NCI-H345 treated with DMSO at 0.1 percent for 48 hours (cell line): ENCODE data around the gene CLCF1.
"Not testable (repeated sequence)": the region's sequence is repeated elsewhere in the genome, so short reads cannot be mapped to it uniquely, and the experiment has no call there.

ENCODE experiments used
- DNase-seq: peaks from one replicate; lab custom pipeline; 2025; ENCODE audit not compliant: unreplicated experiment; lab: John Stamatoyannopoulos, UW

Gene CLCF1

DNA sequence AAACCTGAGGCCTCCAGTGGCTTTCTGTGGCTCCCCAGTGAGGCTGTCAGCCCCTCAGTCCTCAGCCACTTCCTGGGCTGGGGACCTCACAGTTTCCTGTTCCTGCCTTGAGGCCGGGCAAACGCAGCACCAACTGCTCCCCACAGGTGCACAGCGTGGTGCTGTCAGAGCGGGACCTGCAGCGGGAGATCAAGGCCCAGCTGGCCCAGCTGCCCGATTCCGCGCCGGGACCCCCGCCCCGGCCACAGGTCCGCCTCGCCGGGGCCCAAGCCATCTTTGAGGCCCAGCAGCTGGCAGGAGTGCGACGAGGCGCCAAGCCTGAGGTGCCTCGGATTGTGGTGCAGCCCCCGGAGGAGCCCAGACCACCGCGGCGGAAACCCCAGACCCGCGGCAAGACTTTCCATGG lies 35.9 kb upstream of the CLCF1 start:
- no peak for DNase-seq

DNA sequence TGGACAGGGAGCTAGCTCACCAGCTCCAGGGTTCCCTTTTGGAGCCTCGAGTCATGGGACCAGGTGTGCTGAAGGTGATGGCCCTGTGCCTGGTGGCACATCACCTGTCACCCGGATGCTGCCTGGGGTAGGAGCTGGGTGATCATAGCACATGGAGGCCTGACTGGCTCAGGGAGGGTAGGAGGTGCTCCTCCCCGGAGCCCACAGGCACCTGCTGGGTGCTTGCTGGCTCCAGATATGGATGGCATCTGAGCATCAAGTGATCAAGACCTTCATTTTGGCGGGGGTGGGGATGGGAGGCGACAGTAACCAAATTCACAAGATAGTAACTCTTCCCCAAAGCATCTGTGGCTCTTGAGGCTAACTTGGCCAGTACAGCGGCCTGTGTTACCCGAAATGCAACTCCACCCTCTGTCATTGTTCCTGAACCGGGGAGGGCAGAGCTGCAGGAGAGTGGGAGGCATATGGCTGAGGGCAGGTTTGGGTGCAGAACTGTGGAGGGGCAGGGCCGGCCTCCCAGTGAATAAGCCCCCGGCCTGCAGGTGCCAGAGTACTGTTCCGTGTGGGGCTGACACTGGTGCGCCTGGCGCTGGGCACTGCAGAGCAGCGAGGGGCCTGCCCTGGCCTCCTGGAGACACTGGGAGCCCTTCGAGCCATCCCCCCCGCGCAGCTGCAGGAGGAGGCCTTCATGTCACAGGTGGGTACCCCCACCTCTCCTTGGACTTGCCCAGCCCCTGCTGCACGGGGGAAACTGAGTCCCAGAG lies 35.2 kb upstream of the CLCF1 start:
- DNase-seq: no peak

DNA sequence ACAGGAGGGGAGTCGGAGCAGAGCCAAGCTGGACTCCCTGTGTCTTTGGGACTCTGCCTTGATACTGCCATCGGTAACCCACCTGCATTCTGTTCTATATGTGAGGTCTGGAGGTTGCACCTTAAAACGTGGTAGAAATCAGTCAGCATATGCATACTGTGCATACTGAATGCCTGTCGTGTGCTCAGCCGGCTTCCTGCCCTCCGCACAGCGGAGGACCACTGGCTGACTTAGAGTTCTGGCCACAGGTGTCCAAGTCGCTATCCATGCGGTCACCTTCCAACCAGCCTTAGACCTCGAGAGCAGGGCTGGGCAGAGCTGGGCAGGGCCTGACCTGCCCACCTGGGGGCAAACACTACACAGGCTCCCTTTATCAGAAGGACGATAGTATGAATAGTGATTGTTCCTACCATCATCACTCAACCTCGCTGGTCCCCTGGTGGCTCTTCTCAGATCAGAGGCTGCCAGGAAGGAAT lies 34.3 kb upstream of the CLCF1 start:
- DNase-seq: no peak

DNA sequence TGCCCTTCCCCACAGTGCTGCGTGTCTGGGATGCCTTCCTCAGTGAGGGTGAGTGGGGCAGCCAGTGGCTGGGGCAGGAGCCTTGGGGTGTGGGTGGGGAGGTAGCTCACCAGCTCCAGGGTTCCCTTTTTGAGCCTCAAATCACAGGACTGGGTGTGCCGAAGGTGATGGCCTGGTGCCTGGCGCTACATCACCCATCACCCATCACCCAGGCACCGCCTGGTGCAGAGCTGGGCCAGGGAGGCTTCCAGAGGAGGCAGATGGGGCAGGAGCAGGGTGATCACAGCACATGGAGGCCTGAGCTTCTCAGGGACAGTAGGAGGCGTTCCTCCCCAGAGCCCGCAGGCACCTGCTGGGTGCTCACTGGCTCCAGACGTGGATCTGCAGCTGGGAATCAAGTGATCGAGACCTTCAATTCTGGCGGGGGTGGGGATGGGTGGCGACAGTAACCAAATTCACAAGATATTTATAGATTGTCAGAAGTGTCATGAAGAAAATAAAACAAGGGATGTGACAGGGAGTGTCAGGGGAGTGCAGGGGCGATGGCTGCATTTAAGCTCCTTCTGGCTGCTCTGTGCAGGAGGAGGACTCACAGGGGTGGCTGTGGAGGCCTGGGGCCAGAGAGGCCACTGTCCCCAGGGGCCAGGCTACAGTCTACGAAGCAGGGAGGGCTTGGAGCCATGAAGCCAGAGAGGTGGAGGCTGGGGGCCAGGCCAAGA lies 33.7 kb upstream of the CLCF1 start:
- DNase-seq: no peak

DNA sequence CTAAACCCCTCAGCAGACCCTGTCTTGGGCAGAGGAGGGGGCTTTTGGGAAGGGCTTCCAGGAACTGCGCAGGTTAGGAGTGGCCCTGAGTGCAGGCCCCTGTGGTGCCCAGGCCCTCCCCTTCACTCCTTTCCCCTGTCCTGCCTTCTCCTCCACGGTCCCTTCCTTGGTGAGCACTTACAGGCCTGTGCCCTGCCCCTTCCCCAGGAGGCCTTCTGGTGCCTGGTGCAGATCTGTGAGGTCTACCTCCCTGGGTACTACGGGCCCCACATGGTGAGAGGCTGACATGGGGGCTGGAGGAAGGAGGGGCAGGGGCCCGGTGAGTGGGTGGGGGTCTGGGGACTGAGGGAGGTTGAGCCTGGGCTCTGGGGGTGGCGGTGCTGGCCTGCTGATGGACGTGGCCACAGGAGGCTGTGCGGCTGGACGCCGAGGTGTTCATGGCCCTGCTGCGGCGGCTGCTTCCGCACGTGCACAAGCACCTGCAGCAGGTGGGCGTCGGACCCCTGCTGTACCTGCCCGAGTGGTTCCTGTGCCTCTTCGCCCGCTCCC lies 33.1 kb upstream of the CLCF1 start:
- no peak for DNase-seq

DNA sequence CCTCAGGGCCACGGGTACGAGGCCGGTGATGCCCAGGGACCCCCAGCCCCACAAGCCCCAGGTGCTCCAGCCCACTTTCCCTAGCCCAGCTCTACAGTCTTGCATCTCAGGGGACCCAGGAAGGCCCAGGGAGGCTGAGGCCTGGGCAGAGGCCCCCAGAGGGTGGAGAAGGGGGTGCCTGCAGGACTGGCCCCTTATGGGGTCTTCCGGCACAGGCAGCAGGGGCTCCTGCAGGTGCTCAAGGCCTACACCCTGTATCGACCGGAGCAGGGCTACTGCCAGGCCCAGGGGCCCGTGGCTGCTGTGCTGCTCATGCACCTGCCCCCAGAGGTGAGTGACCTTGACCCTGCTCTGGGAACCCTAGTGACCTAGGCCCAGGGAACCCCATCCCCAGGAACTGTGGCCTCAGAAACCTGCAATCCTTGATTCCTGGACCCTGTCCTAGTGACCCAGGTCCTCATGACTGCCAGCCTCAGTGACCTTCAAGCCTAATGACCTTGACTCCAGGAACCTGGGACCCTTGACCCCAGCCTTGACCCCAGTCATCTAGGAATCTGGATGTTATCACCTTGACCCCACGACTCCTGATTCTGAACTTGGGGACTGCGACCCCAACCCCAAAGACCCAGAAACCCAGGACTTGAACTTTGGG lies 32.4 kb upstream of the CLCF1 start:
- DNase-seq: no peak

DNA sequence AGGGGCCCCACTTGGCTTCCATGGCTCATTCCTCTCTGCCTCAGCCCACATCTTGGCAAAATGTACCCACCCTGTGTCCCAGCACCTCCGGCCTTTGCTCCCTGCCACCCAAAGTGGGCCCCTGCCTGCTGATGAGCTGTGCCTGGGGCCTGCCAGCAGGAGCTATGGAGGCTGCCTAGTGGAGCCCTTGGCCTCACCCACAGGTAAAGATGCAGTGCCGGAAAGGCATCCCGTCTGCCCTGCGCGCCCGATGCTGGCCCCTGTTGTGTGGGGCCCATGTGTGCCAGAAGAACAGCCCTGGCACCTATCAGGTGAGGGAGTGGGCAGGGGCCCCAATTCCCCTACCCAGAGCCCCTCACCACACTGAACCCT lies 31.8 kb upstream of the CLCF1 start:
- DNase-seq: no peak

DNA sequence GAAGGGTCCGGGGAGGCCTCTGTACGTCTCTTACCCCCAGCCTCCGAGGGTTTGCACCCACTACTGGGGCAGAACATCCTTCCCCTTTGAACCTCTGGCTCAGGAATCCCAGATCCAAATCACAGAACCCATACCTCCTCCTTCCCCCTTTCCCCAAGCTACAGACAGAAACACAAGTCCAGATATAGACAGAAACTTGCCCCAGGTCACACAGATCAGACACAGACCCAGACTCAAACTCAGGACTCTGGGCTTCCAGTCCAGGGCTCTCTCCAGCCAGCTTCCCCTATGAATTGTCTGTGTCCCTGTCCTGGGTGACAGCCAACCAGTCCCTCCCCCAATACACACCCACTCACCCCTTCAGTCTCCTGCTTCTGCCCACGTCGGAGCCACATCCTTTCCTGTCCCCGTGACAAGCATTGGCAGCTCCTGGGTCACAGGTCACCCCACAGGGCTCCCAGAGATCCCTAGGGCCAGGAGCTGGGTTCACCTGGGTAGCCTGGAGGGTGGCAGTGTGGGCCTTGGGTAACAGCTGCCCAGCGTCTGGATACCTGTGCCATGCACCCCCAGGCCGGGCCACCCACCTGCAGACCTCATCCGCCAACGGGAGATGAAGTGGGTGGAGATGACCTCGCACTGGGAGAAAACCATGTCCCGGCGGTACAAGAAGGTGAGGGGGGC lies 31.3 kb upstream of the CLCF1 start:
- no peak for DNase-seq

DNA sequence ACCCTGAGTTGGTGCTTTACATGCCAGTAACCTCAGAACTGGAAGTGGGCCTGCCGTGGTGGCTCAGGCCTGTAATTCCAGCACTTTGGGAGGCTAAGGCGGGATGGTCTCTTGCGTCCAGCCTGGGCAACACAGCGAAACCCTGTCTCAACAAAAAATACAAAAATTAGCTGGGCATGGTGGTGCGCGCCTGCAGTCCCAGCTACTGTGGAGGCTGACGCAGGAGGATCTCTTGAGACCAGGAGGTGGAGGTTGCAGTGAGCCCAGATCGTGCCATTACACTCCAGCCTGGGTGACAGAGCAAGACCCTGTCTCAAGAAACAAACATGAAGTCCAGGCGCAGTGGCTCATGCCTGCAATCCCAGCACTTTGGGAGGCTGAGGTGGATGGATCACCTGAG lies 29.7 kb upstream of the CLCF1 start:
- DNase-seq: not testable (repeated sequence)

DNA sequence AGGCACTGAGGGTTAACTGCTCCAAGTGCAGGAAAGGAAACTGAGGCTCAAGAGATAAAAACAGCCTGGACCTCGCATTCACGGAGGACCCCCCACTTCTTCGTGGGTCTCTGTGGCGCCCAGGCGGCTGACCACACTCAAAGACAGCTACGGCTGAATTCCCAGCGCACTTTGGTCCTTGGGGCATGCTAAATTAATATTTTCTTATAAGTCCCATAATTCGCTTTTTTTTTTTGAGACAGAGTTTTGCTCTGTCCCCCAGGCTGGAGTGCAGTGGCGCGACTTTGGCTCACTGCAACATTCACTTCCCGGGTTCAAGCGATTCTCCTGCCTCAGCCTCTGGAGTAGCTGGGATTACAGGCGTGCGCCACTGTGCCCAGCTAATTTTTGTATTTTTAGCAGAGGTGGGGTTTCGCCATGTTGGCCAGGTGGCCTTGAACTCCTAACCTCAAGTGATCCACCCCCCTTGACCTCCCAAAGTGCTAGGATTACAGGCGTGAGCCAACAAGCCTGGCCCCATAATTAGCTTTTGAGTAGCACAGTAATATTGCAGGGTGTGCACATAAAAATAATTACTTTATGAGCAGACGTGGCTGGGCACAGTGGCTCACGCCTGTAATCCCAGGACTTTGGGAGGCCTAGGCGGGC lies 28.9 kb upstream of the CLCF1 start:
- not testable (repeated sequence) for DNase-seq

DNA sequence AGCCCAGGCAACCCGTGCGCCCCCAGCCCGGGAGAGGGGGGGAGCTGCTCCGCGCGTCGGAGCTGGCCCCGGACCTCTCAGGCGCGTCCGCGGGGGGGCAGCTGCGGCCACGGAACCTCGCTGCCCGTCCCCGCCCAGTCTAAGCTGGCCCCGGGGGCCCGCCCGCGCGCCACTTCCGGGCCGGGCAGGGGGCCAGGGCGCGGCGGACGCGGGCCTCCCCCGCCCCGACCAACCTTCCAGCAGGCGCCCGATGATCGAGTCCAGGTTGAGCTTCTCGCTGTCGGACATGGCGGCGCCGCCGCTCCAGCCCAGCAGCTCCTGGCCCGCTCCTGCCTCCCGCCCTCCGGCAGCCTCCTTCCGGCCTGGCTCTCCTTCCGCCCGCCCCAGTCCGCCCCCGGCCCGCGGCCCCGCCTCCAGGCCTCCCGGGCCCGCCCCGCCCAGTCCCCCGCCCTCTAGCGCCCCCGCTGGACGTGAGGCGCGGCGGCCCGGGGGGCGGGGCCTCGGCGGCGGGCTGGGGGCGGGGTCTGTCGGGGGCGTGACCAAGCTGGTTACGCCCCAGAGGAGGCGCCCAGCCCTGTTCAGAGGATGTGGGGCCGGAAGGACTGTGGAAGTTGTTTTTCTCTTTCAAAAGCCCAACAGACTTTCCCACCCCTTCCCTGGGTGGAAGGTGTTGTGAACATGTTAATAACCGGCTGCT lies 28.2 kb upstream of the CLCF1 start, which contains the start of gene PPP1CA:
TSS of gene PPP1CA (minus strand) at position 364 of the 697 bp plus-strand sequence. CDS start at position 288, 76 bp downstream.
- peak; percentile 74 for DNase-seq

DNA sequence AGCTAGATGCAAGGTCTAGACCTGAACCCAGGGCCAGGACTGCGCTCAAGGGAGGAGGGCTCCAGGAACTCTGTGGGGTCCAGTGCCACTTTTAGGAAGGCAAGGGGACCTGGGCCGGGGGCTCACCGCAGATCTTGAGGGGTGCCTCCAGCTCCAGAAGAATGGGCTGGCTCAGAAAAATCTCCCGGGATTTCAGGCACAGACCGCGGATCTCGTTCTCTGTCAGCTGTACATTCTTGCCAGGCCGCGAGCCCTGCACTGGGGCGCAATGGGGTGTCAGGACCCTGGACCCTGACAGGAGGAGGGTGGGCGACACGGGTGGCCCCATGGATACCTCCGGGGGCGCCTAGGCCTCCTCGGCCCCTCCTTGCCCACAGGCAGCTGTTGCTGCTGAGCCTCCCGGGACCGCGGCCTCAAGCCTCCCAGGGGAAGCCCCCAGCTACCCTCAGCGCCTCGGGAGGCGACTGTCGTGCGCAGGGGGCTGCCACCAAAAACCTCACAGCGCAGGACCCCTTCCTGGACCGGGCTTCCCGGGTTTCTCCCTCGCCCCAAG lies 27.6 kb upstream of the CLCF1 start:
- no peak for DNase-seq

DNA sequence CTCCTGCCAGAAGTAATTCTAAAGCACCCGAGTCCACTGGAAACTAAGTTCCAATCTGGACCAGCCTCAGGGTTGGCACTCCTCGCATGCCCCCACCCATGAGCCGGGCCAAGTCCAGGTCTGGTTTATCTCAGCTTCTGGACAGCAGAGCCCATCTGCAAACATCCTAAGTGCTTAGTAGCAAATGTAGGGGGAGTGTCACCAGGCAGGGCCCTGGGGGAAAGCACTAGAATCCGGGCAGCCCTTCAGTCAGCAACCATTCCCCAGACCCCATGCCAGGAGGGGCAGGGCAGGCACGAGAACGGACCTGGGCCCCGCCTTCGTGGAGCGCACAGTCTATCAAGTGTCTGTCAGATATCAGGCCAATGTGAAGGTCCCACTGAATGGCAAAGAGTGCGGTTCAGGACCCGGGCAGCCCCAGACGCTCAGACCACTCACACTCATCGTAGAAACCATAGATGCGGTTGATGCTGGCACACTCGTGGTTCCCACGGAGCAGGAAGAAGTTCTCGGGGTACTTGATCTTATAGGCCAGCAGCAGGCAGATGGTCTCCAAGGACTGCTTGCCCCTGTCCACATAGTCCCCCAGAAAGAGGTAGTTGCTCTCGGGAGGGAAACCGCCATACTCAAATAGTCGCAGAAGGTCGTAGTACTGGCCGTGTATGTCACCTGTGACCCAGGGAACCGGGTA lies 27.0 kb upstream of the CLCF1 start:
- DNase-seq: no peak

DNA sequence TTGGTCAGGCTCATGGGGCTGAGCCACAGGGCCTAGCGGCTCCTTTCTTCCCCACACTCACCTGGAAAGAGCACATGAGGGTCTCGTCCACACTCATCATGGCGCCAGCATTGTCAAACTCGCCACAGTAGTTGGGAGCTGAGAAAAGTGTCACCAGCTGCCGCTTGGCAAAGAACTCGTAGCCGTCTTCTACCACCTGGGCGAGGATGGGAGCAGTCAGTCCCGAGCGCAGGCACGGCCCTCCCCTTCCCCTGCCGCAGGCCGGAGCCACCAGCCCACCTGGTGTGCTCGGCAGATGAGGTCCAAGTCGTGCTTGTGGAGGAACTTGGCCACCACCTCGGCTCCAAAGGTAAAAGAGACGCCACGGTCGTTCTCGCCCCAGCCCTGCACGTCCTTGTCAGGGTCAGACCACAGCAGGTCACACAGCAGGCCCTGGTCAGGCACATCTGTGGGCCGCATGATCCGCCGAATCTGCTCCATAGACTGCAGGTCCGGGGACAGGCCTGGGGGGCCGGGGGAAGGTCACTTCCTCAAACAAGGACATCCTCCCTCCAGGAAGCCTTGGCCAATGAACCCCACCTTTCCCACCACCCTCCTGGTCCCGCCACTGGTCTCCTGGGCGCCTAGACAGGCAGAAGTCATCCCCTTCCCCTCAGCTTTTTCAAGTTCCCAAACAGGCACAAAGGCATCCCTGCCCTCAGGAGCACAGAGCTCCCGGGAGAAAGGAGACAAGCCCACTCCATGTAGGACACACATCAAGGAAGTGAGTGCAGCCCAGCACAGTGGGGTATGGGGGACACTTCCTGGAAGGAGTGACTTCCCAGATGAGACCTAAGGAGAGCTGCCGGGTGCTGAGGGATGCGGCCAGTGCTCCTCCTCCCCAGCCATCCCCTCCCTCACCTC lies 25.5 kb upstream of the CLCF1 start:
- DNase-seq: no peak

DNA sequence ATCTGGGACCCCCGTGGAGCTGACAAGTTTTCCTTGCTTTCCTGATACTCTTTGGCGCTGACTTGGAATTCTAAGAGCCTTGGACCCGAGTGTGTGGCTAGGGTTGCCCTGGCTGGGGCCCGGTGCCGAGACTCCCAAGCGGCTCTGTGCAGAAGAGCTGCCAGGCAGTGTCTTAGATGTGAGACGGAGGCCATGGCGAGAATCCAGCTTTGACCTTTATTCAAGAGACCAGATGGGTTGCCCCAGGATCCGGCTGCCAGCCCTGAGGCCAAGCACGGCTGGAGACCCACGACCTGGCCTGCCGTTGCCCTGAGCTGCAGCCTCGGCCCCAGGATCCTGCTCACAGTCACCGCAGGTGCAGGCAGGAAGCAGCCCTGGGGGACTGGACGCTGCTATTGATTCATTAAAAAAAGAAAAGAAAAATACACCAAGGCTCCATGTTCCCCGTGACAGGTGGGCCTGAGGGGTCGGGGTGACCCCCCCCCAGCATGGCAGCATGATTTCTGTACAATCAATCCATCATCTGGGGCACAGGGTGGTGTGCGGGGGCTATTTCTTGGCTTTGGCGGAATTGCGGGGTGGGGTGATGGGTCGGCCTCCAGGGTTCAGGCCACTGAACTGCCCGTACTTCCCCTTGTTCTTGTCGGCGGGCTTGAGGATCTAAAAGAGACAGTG lies 24.7 kb upstream of the CLCF1 start:
- DNase-seq: no peak

DNA sequence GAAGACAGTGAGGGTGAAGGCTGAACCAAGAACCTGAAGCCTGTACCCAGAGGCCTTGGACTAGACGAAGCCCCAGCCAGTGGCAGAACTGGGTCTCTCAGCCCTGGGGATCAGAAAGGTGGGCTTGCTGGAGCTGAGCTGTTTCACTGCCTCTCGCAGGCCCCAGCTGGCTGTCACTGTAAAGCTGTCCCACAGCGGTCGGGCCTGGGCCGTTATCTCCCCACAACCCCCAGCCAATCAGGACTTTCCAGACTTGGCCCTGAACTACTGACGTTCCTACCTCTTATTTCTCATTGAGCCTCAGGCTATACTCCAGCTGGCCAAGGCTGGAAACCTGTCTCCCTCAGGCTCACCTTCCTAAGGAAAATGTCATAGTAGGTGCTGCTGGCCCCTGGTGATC lies 24.1 kb upstream of the CLCF1 start:
- no peak for DNase-seq

DNA sequence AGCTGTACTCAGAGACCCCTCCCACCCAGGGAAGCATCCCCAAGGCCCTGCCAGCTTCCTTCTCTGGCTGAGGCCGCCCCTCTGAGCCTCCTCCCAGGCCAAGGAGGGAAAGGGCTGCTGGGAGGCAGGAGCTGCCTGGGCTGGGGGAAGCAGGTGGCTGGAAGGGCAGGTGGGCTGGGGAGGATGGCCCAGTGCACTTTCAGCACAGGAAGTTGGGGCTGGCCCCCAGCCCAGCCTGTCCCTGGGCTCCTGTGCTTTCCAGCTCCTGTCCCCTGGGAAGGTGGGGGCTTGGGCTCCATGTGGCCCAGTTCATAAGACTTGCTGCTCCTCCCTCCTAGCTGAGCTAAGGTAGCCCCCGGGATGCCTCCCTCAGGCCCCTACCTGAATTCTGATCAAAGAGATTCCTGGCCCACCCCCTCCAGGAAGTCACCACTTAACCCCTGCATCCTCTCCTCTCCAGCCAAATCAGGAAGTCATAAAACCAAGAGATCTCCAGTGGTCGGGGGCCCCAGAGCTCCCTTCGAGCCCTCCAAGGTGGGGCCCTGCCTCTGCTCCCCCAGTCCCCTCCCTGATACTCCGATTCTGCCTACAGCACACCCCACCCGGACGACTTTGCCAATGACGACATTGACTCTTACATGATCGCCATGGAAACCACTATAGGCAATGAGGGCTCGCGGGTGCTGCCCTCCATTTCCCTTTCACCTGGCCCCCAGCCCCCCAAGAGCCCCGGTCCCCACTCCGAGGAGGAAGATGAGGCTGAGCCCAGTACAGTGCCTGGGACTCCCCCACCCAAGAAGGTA lies 23.4 kb upstream of the CLCF1 start:
- no peak for DNase-seq
